GM10248 (cell line): Measurements from ENCODE around the gene SSBP2.

Experiments used
- CTCF ChIA-PET: fragments of 300-600 bp; sonication (Branson Sonifier 250); formaldehyde crosslinking; extraction: SDS; loops from one replicate; lab custom pipeline; 2021; ENCODE audit warnings: antibody characterized with exemption; lab: Yijun Ruan, JAX
- POLR2A ChIA-PET: fragments of 350-650 bp; sonication (Branson Sonifier 250); formaldehyde crosslinking; extraction: SDS; loops from one replicate; lab custom pipeline; 2020; ENCODE audit warnings: antibody characterized with exemption; lab: Yijun Ruan, JAX
- DNase-seq: peaks from one replicate; pipeline ENCODE4 v3.0.0; 2012; ENCODE audit errors: extremely low spot score
- CTCF ChIP-seq: IDR thresholded peaks from 2 replicates; pipeline ENCODE4 v1.5.1; 2012; ENCODE audit warnings: mild to moderate bottlenecking, low read depth; ENCODE audit errors: extremely low read depth, missing control alignments, control extremely low read depth

SSBP2 gene

GRCh38 chr5:81553567-81554212 is 197.2 kb downstream of the SSBP2 start:
- TF ChIP-seq CTCF: no peak
- DNase-seq: no peak
- ChIA-PET POLR2A (no interaction called here), CTCF (interaction anchor here (1.5 kb wide), 1 partner anchor 51 kb away, joined by 3 read pairs; no protein-coding TSS in a partner anchor)

- ChIA-PET CTCF (interaction anchor here (1.5 kb wide), 2 partner anchors 29 to 50 kb away, joined by 3 read pairs; no protein-coding TSS in a partner anchor), POLR2A (no interaction called here)
- DNase-seq: no peak
- no peak for TF ChIP-seq CTCF
Observed at GRCh38 chr5:81552852-81553566, 197.9 kb downstream of the SSBP2 start.

GRCh38 chr5:81549123-81549522 is 201.8 kb downstream of the SSBP2 start:
- ChIA-PET POLR2A (no interaction called here), CTCF (interaction anchor here (0.6 kb wide), 1 partner anchor 11 kb away, joined by 3 read pairs; no protein-coding TSS in a partner anchor)
- DNase-seq: no peak
- TF ChIP-seq CTCF: no peak

GRCh38 chr5:81547001-81547400 is 203.9 kb downstream of the SSBP2 start:
- TF ChIP-seq CTCF: no peak
- ChIA-PET POLR2A (no interaction called here), CTCF (interaction anchor here (0.8 to 1.0 kb wide), 2 partner anchors 10 to 17 kb away, joined by 3 read pairs; no protein-coding TSS in a partner anchor)

GRCh38 chr5:81545911-81546310 is 205.0 kb downstream of the SSBP2 start:
- ChIA-PET CTCF (interaction anchor here (1.3 kb wide), 1 partner anchor 9 kb away, joined by 3 read pairs; no protein-coding TSS in a partner anchor), POLR2A (no interaction called here)
- no peak for DNase-seq
- TF ChIP-seq CTCF: no peak

More at GRCh38 chr5:81547001-81547400, 203.9 kb downstream of the SSBP2 start:
- no peak for DNase-seq

- DNase-seq: no peak
- ChIA-PET POLR2A (no interaction called here), CTCF (no interaction called here)
- no peak for TF ChIP-seq CTCF
Observed at GRCh38 chr5:81544351-81545018, 206.4 kb downstream of the SSBP2 start.
